Endothelial cell of umbilical vein (primary cell): ENCODE data around the gene LAD1. TPM values are rescaled to one million over a fixed set of nuclear protein-coding genes. Genes with fewer than 3 reads are reported as not detected.

Experiments used
- BruUV-seq: library from RNA; stranded (reverse); fragments of 400-500 nt; replicated peaks from 2 replicates; lab custom pipeline; 2021; lab: Mats Ljungman, UMichigan
- CTCF ChIA-PET: fragments of 300-600, 350-600 bp; sonication (Branson Sonifier 250); formaldehyde crosslinking; loops from one replicate; lab custom pipeline; 2021; ENCODE audit warnings: antibody characterized with exemption, inconsistent platforms; lab: Charles Lee
- POLR2A ChIA-PET: fragments of 300-600, 350-600 bp; sonication (Branson Sonifier 250); formaldehyde crosslinking; loops from one replicate; lab custom pipeline; 2021; ENCODE audit warnings: antibody characterized with exemption, inconsistent platforms; lab: Charles Lee
- DNase-seq: peaks from one replicate; pipeline ENCODE4 v3.0.0-alpha.2; 2011; ENCODE audit warnings: low read depth, low spot score
- FAIRE-seq: peaks from 2 replicates; lab custom pipeline; 2011; peaks lifted over from hg19 to GRCh38; lab: Jason Lieb, UNC
- H2AFZ ChIP-seq: 2 replicates; pipeline ENCODE4 v1.6.0; 2012; ENCODE audit warnings: low read depth, low read length, control low read depth, inconsistent platforms
- H3K27ac ChIP-seq: 2 replicates; pipeline ENCODE4 v1.5.1; 2011; ENCODE audit warnings: low read depth, mild to moderate bottlenecking, control low read depth, low read length, moderate library complexity; ENCODE audit not compliant: insufficient read depth
- H3K27me3 ChIP-seq, 2 experiments: 2 replicates each; pipeline versions ENCODE4 v1.6.0 to v1.6.1; 2011; ENCODE audit warnings: low read length in 2 of 2, mixed read lengths in 1 of 2; ENCODE audit not compliant: control insufficient read depth in 2 of 2, insufficient read depth in 2 of 2
- H3K36me3 ChIP-seq, 2 experiments: 2 replicates in 1 of 2; 3 replicates in 1 of 2; pipeline ENCODE4 v1.5.1; 2011; ENCODE audit warnings: low read length in 2 of 2, mild to moderate bottlenecking in 1 of 2, moderate library complexity in 1 of 2; ENCODE audit not compliant: control insufficient read depth in 2 of 2, insufficient read depth in 2 of 2; ENCODE audit errors: extremely low read depth in 1 of 2
- H3K4me1 ChIP-seq: 3 replicates; pipeline ENCODE4 v1.5.1; 2011; ENCODE audit warnings: mild to moderate bottlenecking, low read length; ENCODE audit not compliant: control insufficient read depth, insufficient read depth; ENCODE audit errors: extremely low read depth
- H3K4me2 ChIP-seq: 2 replicates; pipeline ENCODE4 v1.6.1; 2011; ENCODE audit warnings: low read length, control low read depth, mixed read lengths; ENCODE audit not compliant: insufficient read depth
- H3K4me3 ChIP-seq, 3 experiments: fragments of 200-600 bp in 1 of 3; sonication (generic), shearing (Covaris generic) in 1 of 3; replicated peaks in 1 of 3; 2 replicates each; pipeline ENCODE4 v1.5.1; 2011 to 2016; ENCODE audit warnings: control low read depth in 3 of 3, low read length in 3 of 3, mild to moderate bottlenecking in 2 of 3, inconsistent platforms in 1 of 3, low read depth in 1 of 3, moderate library complexity in 1 of 3; ENCODE audit not compliant: insufficient read depth in 1 of 3
- H3K79me2 ChIP-seq: 2 replicates; pipeline ENCODE4 v1.6.0; 2012; ENCODE audit warnings: low read length, inconsistent platforms; ENCODE audit not compliant: control insufficient read depth, insufficient read depth
- H3K9ac ChIP-seq: replicated peaks from 2 replicates; pipeline ENCODE3; 2011; ENCODE audit warnings: low read length, control low read depth; ENCODE audit not compliant: insufficient read depth; ENCODE audit errors: extremely low read depth
- H3K9me1 ChIP-seq: replicated peaks from 3 replicates; pipeline ENCODE4 v1.6.0; 2011; ENCODE audit warnings: mild to moderate bottlenecking, low read length; ENCODE audit not compliant: control insufficient read depth, insufficient read depth; ENCODE audit errors: extremely low read depth
- H3K9me3 ChIP-seq: replicated peaks from 2 replicates; pipeline ENCODE4 v1.5.1; 2012; ENCODE audit warnings: low read length, inconsistent platforms; ENCODE audit not compliant: control insufficient read depth, insufficient read depth
- H4K20me1 ChIP-seq: replicated peaks from 2 replicates; pipeline ENCODE3; 2011; ENCODE audit warnings: mild to moderate bottlenecking, low read length; ENCODE audit not compliant: control insufficient read depth, insufficient read depth; ENCODE audit errors: extremely low read depth
- EZH2 ChIP-seq: IDR thresholded peaks from 2 replicates; pipeline ENCODE4 v1.6.1; 2012; ENCODE audit warnings: borderline replicate concordance, low read depth, mild to moderate bottlenecking, moderate library complexity, low read length, inconsistent platforms; ENCODE audit not compliant: severe bottlenecking
- FOS ChIP-seq: IDR thresholded peaks from 2 replicates; pipeline ENCODE4 v1.6.1; 2011; ENCODE audit warnings: mild to moderate bottlenecking, low read length, moderate library complexity, borderline replicate concordance; ENCODE audit not compliant: insufficient read depth
- GATA2 ChIP-seq: IDR thresholded peaks from 2 replicates; pipeline ENCODE4 v1.7.0; 2011; ENCODE audit warnings: low read depth, mild to moderate bottlenecking, moderate library complexity, mixed read lengths, low read length; ENCODE audit not compliant: insufficient read length, insufficient read depth
- JUN ChIP-seq: IDR thresholded peaks from 2 replicates; pipeline ENCODE4 v1.6.1; 2011; ENCODE audit warnings: borderline replicate concordance, low read depth; ENCODE audit not compliant: insufficient read length, insufficient read depth
- MYC ChIP-seq: IDR thresholded peaks from one replicate; pipeline ENCODE4 v1.6.1; 2011; ENCODE audit warnings: mild to moderate bottlenecking, low read depth, low read length
- POLR2A ChIP-seq: IDR thresholded peaks from 2 replicates; pipeline ENCODE4 v1.6.1; 2012; ENCODE audit warnings: low read depth, mild to moderate bottlenecking, control low read depth, low read length
- POLR2AphosphoS5 ChIP-seq: IDR thresholded peaks from 2 replicates; pipeline ENCODE4 v1.6.1; 2012; ENCODE audit warnings: low read depth, mild to moderate bottlenecking, control low read depth, low read length, moderate library complexity; ENCODE audit not compliant: insufficient read depth
- dilution Hi-C: fragments of 300-500 bp; cut with MboI; formaldehyde crosslinking; loops from one replicate; pipeline ENCODE4 v1.15.0; 2019; ENCODE audit warnings: low sequenced_read_pairs; ENCODE audit not compliant: extremely low pct_ligation_motif_present
- intact Hi-C: fragments of 100-400 bp; cut with micrococcal nuclease; formaldehyde crosslinking; loops from one replicate; pipeline ENCODE4 v1.10.0; 2022
- polyA plus RNA-seq, 4 experiments: library from polyadenylated mRNA; depleted of rRNA in 3 of 4; stranded (reverse) in 3 of 4; unstranded in 1 of 4; fragments of >200 nt; gene quantifications; 2 replicates each; pipeline versions ENCODE4 v1.2.1 to v1.2.3, GENCODE V29; 2011 to 2012; ENCODE audit warnings: missing spikeins in 1 of 4
- total RNA-seq: library from RNA; stranded (reverse); gene quantifications from 2 replicates; pipeline ENCODE4 v1.2.3, GENCODE V29; 2021
- TF ChIP-seq, protein P1 (sequence below), 2 donors: IDR thresholded peaks; 1 replicate in 1 of 2; 2 replicates in 1 of 2; pipeline ENCODE4 v1.5.1; 2011; ENCODE audit warnings: low read length in 2 of 2, mild to moderate bottlenecking in 2 of 2, moderate library complexity in 2 of 2, control low read depth in 1 of 2, inconsistent platforms in 1 of 2, low read depth in 1 of 2; ENCODE audit not compliant: insufficient read depth in 1 of 2; ENCODE audit errors: extremely low read depth in 1 of 2
- TF ChIP-seq, protein P2 (sequence below): IDR thresholded peaks from 2 replicates; pipeline ENCODE4 v1.6.1; 2011; ENCODE audit not compliant: insufficient read depth, insufficient read length

Gene LAD1
- total and polyA plus RNA-seq, 2 donors (not counting 3 experiments of a cell fraction or from before 2014, with no cell fraction given): not detected

DNA sequence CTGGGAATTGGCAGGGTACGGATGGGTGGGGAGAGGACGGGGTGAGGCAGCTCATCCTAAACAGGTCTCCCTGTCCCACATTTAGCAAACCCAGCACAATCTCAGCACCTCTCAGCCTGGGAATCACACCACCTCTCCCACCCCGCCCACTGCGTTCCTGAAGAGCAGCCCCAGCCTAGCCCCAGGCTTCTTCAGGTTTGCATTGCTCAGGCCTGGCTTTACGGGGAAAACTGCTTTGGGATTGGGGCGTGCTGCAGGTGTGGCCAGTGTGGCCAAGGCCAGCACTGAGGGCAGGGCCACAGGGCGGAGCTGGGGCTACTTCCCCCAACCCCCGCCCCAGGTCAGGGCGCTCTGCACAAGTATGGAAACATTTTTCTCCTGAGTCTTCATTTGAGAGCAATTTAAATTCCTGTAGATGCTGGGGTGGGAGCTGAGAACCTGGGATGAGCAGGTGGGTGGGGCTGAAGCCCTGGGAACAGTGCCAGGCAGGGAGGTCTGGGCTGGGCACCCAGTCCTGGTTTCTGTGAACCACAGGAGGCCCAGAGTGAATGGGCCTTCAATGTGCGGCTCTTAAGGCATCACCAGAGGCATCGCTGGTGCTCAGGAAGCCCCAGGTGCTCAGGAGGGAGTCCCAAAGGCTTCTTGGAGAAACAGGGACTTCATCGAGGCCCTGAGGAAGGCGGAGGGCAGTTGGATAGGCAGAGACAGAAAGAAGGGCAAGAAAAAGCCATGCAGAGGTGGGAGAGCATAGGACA is 45.8 kb downstream of the LAD1 start:
- H3K4me2 ChIP-seq: no peak overlapping the region
- H3K9me3 ChIP-seq: no peaks in the 10 kb centered on the region
- H2AFZ ChIP-seq: no peak overlapping the region
- CTCF ChIA-PET: interaction anchor here (1.6 kb wide), 1 partner anchor 99 kb away, joined by 3 read pairs; no protein-coding TSS in a partner anchor
- dilution Hi-C loops: no loop called here
- H3K27ac ChIP-seq: no peak overlapping the region
- no peaks in the 10 kb centered on the region for H4K20me1 ChIP-seq
- POLR2A ChIA-PET: no interaction called here
- no peak overlapping the region for H3K9ac ChIP-seq
- H3K36me3 ChIP-seq: no peaks in the 10 kb centered on the region
- intact Hi-C loops: no loop called here
- H3K27me3 ChIP-seq: peaks cover 0 to 5% of the 10 kb centered on the region in 2 experiments
- H3K79me2 ChIP-seq: no peaks in the 10 kb centered on the region
- BruUV-seq: no TSS peak
- no peak for DNase-seq
- no peak for FAIRE-seq
- H3K9me1 ChIP-seq: no peaks in the 10 kb centered on the region
- no peak overlapping the region for H3K4me3 ChIP-seq
- peaks cover 3% of the 10 kb centered on the region for H3K4me1 ChIP-seq
- TF ChIP-seq GATA2: no peak
- TF ChIP-seq, protein P1, sequence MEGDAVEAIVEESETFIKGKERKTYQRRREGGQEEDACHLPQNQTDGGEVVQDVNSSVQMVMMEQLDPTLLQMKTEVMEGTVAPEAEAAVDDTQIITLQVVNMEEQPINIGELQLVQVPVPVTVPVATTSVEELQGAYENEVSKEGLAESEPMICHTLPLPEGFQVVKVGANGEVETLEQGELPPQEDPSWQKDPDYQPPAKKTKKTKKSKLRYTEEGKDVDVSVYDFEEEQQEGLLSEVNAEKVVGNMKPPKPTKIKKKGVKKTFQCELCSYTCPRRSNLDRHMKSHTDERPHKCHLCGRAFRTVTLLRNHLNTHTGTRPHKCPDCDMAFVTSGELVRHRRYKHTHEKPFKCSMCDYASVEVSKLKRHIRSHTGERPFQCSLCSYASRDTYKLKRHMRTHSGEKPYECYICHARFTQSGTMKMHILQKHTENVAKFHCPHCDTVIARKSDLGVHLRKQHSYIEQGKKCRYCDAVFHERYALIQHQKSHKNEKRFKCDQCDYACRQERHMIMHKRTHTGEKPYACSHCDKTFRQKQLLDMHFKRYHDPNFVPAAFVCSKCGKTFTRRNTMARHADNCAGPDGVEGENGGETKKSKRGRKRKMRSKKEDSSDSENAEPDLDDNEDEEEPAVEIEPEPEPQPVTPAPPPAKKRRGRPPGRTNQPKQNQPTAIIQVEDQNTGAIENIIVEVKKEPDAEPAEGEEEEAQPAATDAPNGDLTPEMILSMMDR (IDR thresholded peaks at IDR 0.05; ENCODE audit: extremely low read depth in 1 of 2, insufficient read depth in 1 of 2, low read depth in 1 of 2, low read length in 2 of 2): no peak

DNA sequence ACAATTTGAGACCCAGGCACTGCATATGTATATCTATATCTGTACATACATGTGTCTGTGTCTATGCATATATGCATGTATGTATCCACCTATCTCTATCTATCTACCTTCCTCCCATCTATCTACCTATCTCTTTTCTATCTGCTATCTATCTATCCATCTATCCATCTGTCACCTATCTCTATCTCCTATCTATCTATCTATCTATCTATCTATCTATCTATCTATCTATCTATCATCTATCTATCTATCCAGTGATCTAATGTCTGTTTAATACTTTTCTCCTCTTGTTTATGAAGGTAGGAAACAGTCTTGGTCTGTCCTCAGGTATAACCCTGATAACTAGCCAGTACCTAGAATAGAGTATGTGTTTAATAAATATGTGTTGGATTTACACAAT is 47.5 kb downstream of the LAD1 start:
- H3K27me3 ChIP-seq: peaks cover 0 to 7% of the 10 kb centered on the region in 2 experiments
- no peaks in the 10 kb centered on the region for H3K36me3 ChIP-seq
- TF ChIP-seq, protein P1 (IDR thresholded peaks at IDR 0.05; ENCODE audit: extremely low read depth in 1 of 2, insufficient read depth in 1 of 2, low read depth in 1 of 2, low read length in 2 of 2): no peak
- TF ChIP-seq EZH2 (no peak), POLR2A (no peak), POLR2AphosphoS5 (no peak), FOS (no peak), JUN (no peak), GATA2 (no peak), MYC (no peak)
- TF ChIP-seq, protein P2, sequence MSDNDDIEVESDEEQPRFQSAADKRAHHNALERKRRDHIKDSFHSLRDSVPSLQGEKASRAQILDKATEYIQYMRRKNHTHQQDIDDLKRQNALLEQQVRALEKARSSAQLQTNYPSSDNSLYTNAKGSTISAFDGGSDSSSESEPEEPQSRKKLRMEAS: no peak
- H3K9me3 ChIP-seq: no peaks in the 10 kb centered on the region
- FAIRE-seq (no peak), DNase-seq (no peak)
- BruUV-seq: no TSS peak
- H3K4me2 ChIP-seq: no peak overlapping the region
- H3K79me2 ChIP-seq: no peaks in the 10 kb centered on the region
- H3K27ac ChIP-seq: no peak overlapping the region
- dilution Hi-C loops (no loop called here), intact Hi-C loops (no loop called here)
- no peak overlapping the region for H3K4me3 ChIP-seq
- no peaks in the 10 kb centered on the region for H3K4me1 ChIP-seq
- ChIA-PET CTCF (no interaction called here), POLR2A (no interaction called here)
- no peaks in the 10 kb centered on the region for H3K9me1 ChIP-seq
- no peak overlapping the region for H2AFZ ChIP-seq
- no peaks in the 10 kb centered on the region for H4K20me1 ChIP-seq
- no peak overlapping the region for H3K9ac ChIP-seq
